GM23338 (cell line): Measurements from ENCODE around the gene TMEM87B. TPM values are rescaled to one million over a fixed set of nuclear protein-coding genes. Genes with fewer than 3 reads are reported as not detected.

Experiments
- ATAC-seq: fragments of 200-7000 bp; cut with Tn5 transposase; 3 replicates; pipeline ENCODE4 v1.9.1; 2020
- DNase-seq: peaks from one replicate; pipeline ENCODE4 v3.0.0-alpha.2; 2015; ENCODE audit warnings: low spot score
- H2AFZ ChIP-seq: fragments of 200-600 bp; sonication (generic); 2 replicates; pipeline ENCODE4 v1.8.0; 2016; ENCODE audit warnings: antibody characterized with exemption, mild to moderate bottlenecking, moderate library complexity
- H3F3A ChIP-seq: fragments of 200-600 bp; sonication (generic); replicated peaks from 2 replicates; pipeline ENCODE4 v1.8.0; 2017; ENCODE audit warnings: antibody characterized with exemption, mixed run types, low read depth
- H3K27ac ChIP-seq: fragments of 200-600 bp; sonication (generic); 2 replicates; pipeline ENCODE4 v1.6.1; 2016; ENCODE audit warnings: low read depth
- H3K27me3 ChIP-seq: fragments of 200-600 bp; sonication (generic); 2 replicates; pipeline ENCODE4 v1.8.0; 2016; ENCODE audit warnings: mild to moderate bottlenecking, mixed run types, moderate library complexity; ENCODE audit not compliant: insufficient read depth
- H3K36me3 ChIP-seq: fragments of 200-600 bp; sonication (generic); 2 replicates; pipeline ENCODE4 v1.8.0; 2016; ENCODE audit warnings: mild to moderate bottlenecking; ENCODE audit not compliant: insufficient read depth
- H3K4me1 ChIP-seq: fragments of 200-600 bp; sonication (generic); 2 replicates; pipeline ENCODE4 v1.8.0; 2016; ENCODE audit warnings: mild to moderate bottlenecking, moderate library complexity; ENCODE audit not compliant: insufficient read depth
- H3K4me2 ChIP-seq: fragments of 200-600 bp; sonication (generic); 2 replicates; pipeline ENCODE4 v1.7.1; 2017; ENCODE audit warnings: mixed run types
- H3K4me3 ChIP-seq: fragments of 200-600 bp; sonication (generic); 2 replicates; pipeline ENCODE4 v1.6.1; 2016; ENCODE audit warnings: mixed run types
- H3K79me2 ChIP-seq: fragments of 200-600 bp; sonication (generic); replicated peaks from 2 replicates; pipeline ENCODE4 v1.8.0; 2017; ENCODE audit warnings: mild to moderate bottlenecking; ENCODE audit not compliant: insufficient read depth
- H3K9me2 ChIP-seq: fragments of 200-600 bp; sonication (generic); 2 replicates; pipeline ENCODE4 v1.8.0; 2017; ENCODE audit not compliant: insufficient read depth
- H4K20me1 ChIP-seq: fragments of 200-600 bp; sonication (generic); replicated peaks from 2 replicates; pipeline ENCODE4 v1.8.0; 2017; ENCODE audit warnings: mild to moderate bottlenecking; ENCODE audit not compliant: insufficient read depth
- H3K27ac Mint-ChIP-seq: 2 replicates; pipeline ENCODE4 v1.8.0; 2020; ENCODE audit warnings: inconsistent platforms, mild to moderate bottlenecking, moderate library complexity, mixed read lengths
- H3K27me3 Mint-ChIP-seq: 3 replicates; pipeline ENCODE4 v1.8.0; 2022; ENCODE audit warnings: low read depth, mild to moderate bottlenecking, moderate library complexity, mixed read lengths, inconsistent platforms; ENCODE audit not compliant: insufficient read depth, poor library complexity
- H3K36me3 Mint-ChIP-seq: 3 replicates; pipeline ENCODE4 v1.8.0; 2021; ENCODE audit warnings: low read depth, mild to moderate bottlenecking, inconsistent platforms, moderate library complexity, mixed read lengths
- H3K4me1 Mint-ChIP-seq: 3 replicates; pipeline ENCODE4 v1.8.0; 2020; ENCODE audit warnings: mild to moderate bottlenecking, inconsistent platforms, mixed read lengths
- H3K4me3 Mint-ChIP-seq: 3 replicates; pipeline ENCODE4 v1.8.0; 2021; ENCODE audit warnings: moderate library complexity, mild to moderate bottlenecking, inconsistent platforms, mixed read lengths
- H3K9me3 Mint-ChIP-seq: 3 replicates; pipeline ENCODE4 v1.8.0; 2020; ENCODE audit warnings: moderate library complexity, mild to moderate bottlenecking, inconsistent platforms, mixed read lengths
- CREB1 ChIP-seq: fragments of 250-450 bp; sonication (Bioruptor Pico); IDR thresholded peaks from 2 replicates; pipeline ENCODE4 v1.5.0; 2020; ENCODE audit warnings: low read depth, mild to moderate bottlenecking, moderate library complexity
- CTCF ChIP-seq, 2 experiments: fragments of 200-600 bp in 1 of 2; sonication (generic) in 1 of 2; conservative IDR thresholded peaks; 2 replicates each; pipeline versions ENCODE4 v1.5.1 to v1.6.1; 2016 to 2017; ENCODE audit warnings: antibody characterized with exemption in 2 of 2, low read depth in 2 of 2, mild to moderate bottlenecking in 2 of 2, moderate library complexity in 1 of 2
- ETS1 ChIP-seq: IDR thresholded peaks from 2 replicates; pipeline ENCODE4 v1.6.1; 2016; ENCODE audit warnings: antibody characterized with exemption
- EZH2 ChIP-seq: fragments of 200-600 bp; sonication (generic); IDR thresholded peaks from one replicate; pipeline ENCODE4 v1.8.0; 2017; ENCODE audit warnings: antibody characterized with exemption, mild to moderate bottlenecking, low read depth; ENCODE audit not compliant: unreplicated experiment
- EZH2phosphoT487 ChIP-seq: fragments of 200-600 bp; sonication (generic); IDR thresholded peaks from one replicate; pipeline ENCODE4 v1.8.1; 2018; ENCODE audit warnings: antibody characterized with exemption; ENCODE audit not compliant: unreplicated experiment
- JUNB ChIP-seq: IDR thresholded peaks from one replicate; pipeline ENCODE4 v1.6.1; 2016; ENCODE audit warnings: antibody characterized with exemption; ENCODE audit not compliant: unreplicated experiment
- NANOG ChIP-seq: IDR thresholded peaks from 2 replicates; pipeline ENCODE4 v1.6.1; 2016; ENCODE audit warnings: antibody characterized with exemption, borderline replicate concordance
- POLR2AphosphoS5 ChIP-seq: IDR thresholded peaks from 2 replicates; pipeline ENCODE4 v1.6.1; 2016; ENCODE audit warnings: antibody characterized with exemption, low read depth
- REST ChIP-seq: IDR thresholded peaks from one replicate; pipeline ENCODE4 v1.6.1; 2018; ENCODE audit warnings: antibody characterized with exemption; ENCODE audit not compliant: unreplicated experiment
- STAT1 ChIP-seq: IDR thresholded peaks from one replicate; pipeline ENCODE4 v1.6.1; 2016; ENCODE audit warnings: antibody characterized with exemption; ENCODE audit not compliant: unreplicated experiment
- ZNF114 ChIP-seq: fragments of 250-450 bp; sonication (Bioruptor Pico); IDR thresholded peaks from 2 replicates; pipeline ENCODE4 v1.5.0; 2020; ENCODE audit warnings: mild to moderate bottlenecking, moderate library complexity
- ZNF331 ChIP-seq: fragments of 250-450 bp; sonication (Bioruptor Pico); IDR thresholded peaks from 2 replicates; pipeline ENCODE4 v1.5.0; 2020; ENCODE audit warnings: low read depth, mild to moderate bottlenecking, moderate library complexity
- ZNF462 ChIP-seq: fragments of 250-450 bp; sonication (Bioruptor Pico); IDR thresholded peaks from 2 replicates; pipeline ENCODE4 v1.5.0; 2020; ENCODE audit warnings: mild to moderate bottlenecking, moderate library complexity
- polyA plus RNA-seq: library from polyadenylated mRNA; unstranded; fragments of >200 nt; fragmentation: Nextera tagmentation; extraction: Ambion mirVana; gene quantifications from 2 replicates; pipeline ENCODE4 v1.2.1, GENCODE V29; 2016
- total RNA-seq: library from RNA; depleted of rRNA; stranded (reverse); fragments of >200 nt; shearing (Covaris generic); gene quantifications from 2 replicates; pipeline ENCODE4 v1.2.3, GENCODE V29; 2014

Gene TMEM87B
- total and polyA plus RNA-seq, 2 experiments from 2014 or later: 7.0 to 15.4 TPM

- no peak for DNase-seq
- Histone ChIP-seq H3K27me3 (no peaks in the 10 kb centered on the region), H3K27ac (no peak overlapping the region), H3K4me2 (no peak overlapping the region), H3K79me2 (no peaks in the 10 kb centered on the region), H4K20me1 (no peaks in the 10 kb centered on the region), H2AFZ (no peak overlapping the region), H3K36me3 (no peaks in the 10 kb centered on the region), H3K9me2 (peaks cover 9% of the 10 kb centered on the region; the same call in 1 of the 2 replicates), H3F3A (no peaks in the 10 kb centered on the region), H3K4me3 (no peak overlapping the region), H3K4me1 (no peaks in the 10 kb centered on the region)
- TF ChIP-seq JUNB (no peak), EZH2 (no peak), EZH2phosphoT487 (no peak), REST (no peak), STAT1 (no peak), ETS1 (no peak), ZNF462 (CRISPR knock-in tag) (no peak), CTCF (conservative IDR thresholded peaks at IDR 0.05; ENCODE audit: low read depth in 2 of 2) (no peak), CREB1 (CRISPR knock-in tag) (no peak), POLR2AphosphoS5 (no peak), ZNF331 (CRISPR knock-in tag) (no peak), ZNF114 (no peak), NANOG (no peak)
- ATAC-seq: no peak
- Mint-ChIP-seq H3K36me3 (no peaks in the 10 kb centered on the region), H3K9me3 (no peaks in the 10 kb centered on the region), H3K27ac (no peak overlapping the region), H3K4me3 (no peak overlapping the region), H3K27me3 (peaks cover 5% of the 10 kb centered on the region), H3K4me1 (no peaks in the 10 kb centered on the region)
Observed at GRCh38 chr2:112166806-112167499, 111.9 kb downstream of the TMEM87B start.
